Fibroblast of peridontal ligament (primary cell): ENCODE data around the gene EGR1.

Experiments used
- DNase-seq: peaks from one replicate; pipeline ENCODE4 v3.0.0-alpha.2; 2010; ENCODE audit errors: extremely low read depth

Gene EGR1

DNA sequence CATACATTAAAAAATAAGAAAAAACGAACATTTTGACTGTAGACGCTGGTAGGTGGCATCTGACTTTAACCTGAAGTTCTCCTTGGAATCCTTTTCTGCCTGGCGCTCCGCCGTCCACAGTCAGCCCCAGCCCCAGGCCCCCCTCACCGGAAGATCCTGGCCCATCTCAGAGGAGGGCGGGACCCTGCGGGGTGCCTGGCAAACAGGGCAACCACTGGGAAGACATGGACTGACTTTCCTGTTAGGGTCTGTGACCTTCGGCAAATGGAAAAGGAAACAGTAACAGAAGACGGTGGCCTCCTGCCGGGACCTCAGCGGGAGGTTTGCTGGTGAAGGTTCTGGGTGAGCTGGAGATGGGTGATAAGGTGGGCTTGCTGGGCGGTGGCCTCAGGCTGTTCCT lies 11.7 kb upstream of the EGR1 start:
- DNase-seq: no peak

DNA sequence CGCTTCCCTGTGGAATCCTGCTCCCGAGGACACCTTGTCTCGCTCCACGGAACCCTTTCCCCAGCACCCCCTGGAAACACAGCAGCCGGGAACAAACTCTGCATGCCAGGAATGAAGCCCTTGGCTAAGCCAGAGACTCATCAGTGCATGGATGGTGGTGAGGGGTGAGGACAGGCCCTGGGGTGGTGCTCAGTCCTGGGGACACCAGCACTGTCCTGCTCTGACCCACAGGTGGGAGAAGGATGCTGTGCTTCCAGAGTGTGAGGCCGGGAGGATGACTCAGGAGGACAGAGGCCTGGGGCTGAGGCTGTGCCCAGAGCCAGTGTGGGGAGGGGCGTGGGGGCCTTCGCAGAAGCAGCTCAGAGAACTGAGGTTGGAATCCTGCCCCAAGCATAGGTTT lies 11.2 kb upstream of the EGR1 start:
- DNase-seq: no peak

DNA sequence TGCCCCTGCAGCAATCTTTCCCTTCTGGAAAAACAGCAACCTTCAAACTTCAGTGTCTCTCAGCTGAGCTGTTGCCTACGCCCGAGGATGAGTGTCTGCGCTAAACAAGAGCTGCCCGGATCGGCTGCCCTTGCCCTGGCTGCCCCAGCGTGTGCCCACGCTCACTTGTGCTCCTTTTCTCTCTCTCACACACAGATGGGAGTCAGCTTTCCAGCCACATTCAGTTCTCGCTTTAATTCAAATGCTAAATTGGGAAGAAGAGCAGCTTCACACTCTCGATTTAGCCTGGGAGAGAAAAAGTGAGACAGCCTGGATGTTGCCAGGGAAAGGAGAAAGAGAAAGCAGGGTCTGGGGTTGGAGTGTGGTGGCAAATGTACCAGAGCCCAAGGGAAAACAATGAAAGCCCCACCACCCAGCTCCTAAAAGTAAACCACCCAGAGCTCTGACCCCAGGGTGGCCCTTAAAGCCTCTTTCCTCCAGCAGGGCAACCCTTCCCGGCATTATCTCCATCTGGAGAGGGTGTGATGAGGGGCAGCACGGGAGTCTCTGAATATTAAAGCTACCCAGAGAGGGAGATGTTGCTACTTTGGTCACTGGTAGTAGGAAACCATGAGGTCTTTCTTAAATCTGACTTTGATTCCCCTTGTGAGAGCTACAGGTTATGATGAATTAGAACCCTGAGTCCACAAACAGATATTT lies 9.9 kb upstream of the EGR1 start:
- no peak for DNase-seq

DNA sequence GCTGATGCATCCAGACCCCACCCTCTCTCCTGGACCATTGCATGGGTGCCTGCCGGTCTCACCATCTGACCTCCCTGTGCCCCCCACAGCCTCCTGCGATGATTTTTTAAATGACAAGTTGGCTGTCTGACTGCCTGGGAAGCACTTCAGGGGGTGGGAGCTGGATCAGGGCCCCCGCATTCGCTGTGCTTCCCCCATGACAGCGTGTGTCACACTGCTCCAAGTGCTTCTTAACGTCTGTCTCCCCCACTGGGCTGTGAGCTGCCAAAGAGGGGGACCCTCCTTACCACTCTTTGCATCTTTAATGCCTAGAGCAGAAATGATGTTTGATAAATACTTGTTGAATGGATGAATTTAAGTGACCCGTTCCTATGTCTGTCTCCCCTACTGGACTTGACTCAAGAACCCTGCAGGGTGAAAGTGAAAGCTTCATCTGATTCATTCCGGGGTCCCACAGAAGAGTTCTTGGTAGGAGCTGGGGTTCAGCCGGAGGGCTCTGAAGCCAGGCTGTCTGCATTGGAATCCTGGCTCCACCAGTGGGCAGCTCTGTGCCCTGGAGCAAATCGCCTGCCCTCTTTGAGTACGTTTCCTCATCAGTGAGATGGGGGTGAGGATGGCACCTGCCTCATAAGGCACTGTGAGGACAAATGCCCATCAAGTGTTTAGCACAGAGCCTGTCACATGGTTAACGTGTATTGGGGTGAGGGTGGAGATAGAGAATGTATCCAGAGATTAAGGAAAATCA lies 7.6 kb upstream of the EGR1 start:
- no peak for DNase-seq

DNA sequence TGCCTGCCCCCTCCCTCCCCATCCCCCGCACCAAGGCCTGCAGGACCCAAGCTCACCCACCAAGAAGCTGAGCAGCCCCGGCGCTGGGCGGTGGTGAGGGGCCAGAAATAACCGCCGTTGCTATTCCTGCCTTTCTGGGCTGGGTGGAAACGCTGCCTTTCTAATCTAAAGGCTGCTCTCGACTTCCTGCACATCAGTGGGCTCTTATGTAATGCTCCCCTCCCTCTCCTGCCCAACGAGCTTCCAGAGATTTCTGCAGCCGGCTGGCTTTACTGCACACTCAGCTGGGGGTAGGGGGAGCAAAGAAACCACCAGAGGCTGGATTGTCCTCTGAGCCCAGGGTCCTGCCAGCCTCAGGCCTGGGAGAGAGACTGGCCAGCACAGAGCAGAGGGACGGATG lies 6.9 kb upstream of the EGR1 start:
- DNase-seq: no peak

DNA sequence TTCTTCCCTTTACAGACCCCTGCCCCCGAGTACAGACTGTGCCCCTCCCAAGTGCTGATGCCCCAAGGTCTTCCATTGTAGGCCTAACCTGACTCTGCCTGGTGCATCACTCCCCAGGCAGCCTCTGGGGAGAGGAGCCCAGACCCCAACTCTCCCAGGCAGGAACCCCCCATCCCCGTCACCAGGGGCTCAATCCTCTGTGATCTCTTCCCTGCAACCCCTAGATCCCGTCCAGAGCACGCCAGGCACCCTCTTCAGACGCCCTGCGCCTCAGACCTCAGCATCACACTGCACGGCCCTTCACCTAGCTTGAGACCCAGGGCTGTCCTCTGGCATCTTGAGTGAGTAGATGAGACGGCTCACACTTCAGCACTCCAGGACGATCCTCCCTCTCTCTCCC lies 6.4 kb upstream of the EGR1 start:
- DNase-seq: no peak

DNA sequence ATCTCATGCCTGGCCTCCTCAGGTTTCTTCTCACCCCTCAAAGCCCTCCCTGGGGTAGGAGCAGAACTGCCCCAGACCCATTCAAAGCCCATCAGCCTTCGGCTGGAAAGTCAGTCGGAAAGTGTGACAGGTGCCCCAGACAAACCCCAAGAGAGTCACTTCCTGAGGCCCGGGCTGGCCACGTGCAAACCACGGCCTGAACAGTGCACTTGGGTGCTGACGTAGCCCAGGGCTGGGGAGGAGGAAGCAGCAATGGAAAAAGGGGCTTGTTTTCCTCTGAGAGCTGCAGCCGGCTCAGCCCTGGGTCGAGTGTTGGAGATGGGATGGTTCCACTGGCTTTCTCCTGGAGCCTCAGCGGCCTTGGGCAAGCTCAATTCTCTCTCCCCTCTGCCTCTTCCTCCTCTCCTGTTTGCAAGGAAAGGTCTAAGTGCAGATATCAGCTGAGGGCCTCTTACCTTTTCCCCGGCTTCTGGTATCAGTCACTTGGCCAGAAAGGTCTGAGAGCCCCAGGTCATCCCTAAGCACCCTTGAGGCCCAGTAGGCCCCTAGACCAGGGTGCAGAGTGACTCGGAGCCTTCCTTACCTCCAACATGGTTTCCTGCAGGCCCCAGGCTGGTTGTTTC lies 5.9 kb upstream of the EGR1 start:
- DNase-seq: no peak

DNA sequence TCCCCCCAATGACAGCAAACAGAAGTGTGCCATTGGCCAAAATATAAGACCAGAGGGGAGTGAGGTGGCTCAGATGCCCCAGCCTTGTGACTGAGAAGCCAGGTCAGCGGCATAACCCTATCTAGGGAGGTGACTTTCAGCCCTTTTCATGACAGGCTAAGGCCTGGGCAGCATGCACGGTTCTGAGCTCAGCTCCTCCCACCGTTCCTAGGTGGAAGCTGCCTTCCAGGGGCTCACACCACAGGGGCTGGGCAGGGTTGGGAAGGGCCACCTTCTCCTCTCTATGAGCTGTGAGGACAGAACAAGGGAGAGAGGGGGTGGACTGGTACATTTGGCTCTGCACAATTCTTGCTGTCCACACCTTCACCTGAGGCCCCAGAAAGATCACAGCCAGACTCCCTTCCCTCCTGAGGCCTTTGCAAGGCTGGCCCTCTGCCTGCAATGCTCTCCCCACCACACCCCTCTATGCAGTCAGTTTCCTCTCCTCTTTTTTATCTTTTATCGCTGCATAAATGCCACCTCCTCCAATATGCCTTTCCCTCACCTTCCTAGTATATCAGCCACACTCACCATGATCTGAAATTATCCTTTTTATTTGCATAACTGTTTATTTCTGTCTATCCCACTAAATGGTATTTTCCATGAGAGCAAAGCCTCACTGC lies 5.1 kb upstream of the EGR1 start:
- no peak for DNase-seq

DNA sequence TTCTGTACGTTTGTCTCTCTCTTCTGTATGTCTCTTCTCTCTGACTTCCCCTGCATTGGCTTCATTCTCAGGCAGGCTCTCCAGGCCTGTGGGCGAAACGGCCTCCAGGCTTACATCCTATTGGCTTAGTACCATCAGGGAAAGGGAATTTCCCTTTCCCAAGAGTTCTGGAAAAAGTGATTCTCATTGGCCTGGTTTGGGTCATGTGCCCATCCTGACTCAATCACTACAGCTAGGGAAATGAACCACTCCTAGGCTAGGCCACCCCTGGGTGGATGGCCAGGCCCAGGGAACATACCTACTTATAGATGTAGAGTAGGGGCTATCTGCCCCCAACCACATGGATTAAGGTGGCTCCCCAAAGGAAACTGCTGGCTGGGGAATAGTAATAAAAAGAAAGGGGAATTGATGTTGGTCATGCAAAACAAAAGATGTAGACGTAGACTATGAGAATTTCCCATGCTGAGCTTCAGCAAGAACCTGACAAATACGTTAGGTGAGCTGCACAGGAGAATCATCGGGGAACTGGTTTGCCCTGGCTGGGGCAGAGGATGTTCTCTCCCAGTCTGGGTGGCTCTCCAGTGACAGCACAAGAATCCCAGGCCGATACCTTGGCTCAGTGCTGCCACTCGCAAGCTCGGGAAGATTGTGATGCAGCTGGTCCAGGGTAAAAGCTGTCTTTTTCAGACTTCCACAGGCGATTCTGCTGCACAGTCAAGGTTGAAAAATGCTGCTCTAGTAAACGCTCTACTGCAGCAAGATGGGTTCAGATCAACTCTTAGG lies 3.7 kb upstream of the EGR1 start:
- DNase-seq: peak; percentile 89

DNA sequence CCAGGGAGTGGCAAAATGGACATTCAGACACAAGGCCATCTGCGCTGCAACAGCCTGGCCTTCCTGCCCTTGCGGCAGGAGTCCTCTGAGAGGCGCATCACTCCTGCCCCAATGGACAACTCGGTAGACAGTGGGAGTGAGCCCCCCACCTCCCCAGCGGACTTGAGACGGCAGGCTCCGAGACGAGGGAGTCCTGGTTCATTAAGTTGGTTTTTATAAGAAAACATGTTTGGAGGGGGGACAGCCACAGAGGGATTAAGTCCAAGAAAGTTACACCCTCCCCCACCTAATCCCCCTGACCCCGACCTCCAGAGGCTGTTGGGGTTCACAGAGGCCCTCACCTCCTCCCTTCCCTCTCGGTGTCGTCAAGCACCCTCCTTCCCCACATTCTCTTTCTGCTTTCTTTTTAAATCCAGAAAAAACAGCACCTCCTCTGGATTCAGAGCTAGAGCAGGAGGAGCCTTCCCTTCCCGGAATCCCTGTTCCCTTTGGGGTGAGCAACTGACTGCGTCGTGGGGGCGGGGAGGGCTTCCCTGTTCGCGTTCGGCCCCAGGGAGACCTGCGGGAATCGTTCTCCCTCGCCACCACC lies 1.8 kb upstream of the EGR1 start:
- DNase-seq: peak; percentile 87

DNA sequence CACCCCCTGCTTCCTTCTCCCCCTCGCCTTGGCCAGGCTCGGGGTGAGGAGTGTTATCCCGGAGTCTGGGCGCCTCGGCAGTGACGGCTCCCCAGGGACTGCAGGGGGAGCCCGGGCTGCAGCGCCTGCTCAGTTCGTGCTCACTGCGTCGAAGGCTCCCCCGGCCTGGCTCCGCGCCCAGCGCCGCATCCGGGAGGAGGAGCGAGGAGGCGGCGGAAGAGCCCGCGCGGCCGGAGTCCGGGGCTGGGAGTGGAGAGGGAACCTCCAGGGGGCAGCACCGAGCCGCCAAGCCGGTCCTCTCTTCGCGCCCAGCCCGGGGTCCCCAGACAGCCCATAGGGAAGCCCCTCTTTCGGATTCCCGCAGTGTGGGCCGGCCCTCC lies 1.3 kb upstream of the EGR1 start:
- peak; percentile 94 for DNase-seq

DNA sequence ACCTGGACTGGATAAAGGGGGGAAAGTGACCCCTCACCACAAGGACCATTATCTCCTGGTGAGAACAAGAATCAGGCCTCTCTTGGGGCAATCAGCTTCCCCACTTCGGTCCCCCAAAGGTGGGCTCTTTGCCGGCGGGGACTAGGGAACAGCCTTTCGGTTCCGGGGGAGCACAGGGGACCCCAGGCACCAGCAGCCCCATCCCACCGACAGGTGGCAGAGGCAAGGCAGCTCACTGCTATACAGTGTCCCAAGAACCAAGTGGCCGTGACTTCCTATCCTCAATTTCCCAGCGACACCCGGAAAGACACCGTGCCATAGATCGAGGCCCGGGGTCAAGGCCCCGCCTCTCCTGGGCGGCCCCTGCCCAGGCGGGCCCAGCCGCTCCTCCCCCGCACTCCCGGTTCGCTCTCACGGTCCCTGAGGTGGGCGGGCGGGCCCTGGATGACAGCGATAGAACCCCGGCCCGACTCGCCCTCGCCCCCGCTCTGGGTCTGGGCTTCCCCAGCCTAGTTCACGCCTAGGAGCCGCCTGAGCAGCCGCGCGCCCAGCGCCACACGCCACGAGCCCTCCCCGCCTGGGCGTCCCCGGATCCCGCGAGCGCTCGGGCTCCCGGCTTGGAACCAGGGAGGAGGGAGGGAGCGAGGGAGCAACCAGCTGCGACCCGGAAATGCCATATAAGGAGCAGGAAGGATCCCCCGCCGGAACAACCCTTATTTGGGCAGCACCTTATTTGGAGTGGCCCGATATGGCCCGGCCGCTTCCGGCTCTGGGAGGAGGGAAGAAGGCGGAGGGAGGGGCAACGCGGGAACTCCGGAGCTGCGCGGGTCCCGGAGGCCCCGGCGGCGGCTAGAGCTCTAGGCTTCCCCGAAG lies 655 bp upstream of the EGR1 start:
- DNase-seq: peak; percentile 99

DNA sequence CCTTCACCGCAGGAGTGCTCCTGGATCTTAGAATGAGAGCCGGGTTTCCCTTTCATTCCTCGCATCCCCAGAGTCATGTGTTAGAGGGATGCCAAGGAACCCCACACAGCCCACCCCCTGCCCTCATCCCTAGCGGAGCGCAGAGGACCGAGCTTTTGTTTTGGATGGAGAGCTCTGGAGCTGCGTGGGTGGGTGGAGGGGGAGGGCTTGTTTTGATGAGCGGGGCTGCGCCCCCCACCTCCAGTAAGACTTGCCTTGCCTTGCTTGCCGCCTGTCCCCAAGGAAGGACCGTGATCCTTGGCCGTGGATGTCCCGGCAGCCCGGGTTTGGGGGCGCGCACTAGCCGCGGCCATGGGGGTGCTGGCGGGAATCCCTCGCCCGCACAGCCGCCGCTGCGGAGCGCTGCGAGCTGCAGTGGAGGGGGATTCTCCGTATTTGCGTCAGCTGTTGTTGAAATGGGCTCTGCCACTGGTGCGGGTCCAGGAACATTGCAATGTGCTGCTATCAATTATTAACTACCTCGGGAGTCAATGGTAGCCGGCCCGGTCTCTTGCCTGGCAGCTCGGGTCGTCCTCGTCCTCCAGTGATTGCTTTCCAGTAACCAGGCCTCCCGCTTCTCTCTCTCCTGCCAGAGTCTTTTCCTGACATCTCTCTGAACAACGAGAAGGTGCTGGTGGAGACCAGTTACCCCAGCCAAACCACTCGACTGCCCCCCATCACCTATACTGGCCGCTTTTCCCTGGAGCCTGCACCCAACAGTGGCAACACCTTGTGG lies 1.0 kb downstream of the EGR1 start:
- peak; percentile 60 for DNase-seq

DNA sequence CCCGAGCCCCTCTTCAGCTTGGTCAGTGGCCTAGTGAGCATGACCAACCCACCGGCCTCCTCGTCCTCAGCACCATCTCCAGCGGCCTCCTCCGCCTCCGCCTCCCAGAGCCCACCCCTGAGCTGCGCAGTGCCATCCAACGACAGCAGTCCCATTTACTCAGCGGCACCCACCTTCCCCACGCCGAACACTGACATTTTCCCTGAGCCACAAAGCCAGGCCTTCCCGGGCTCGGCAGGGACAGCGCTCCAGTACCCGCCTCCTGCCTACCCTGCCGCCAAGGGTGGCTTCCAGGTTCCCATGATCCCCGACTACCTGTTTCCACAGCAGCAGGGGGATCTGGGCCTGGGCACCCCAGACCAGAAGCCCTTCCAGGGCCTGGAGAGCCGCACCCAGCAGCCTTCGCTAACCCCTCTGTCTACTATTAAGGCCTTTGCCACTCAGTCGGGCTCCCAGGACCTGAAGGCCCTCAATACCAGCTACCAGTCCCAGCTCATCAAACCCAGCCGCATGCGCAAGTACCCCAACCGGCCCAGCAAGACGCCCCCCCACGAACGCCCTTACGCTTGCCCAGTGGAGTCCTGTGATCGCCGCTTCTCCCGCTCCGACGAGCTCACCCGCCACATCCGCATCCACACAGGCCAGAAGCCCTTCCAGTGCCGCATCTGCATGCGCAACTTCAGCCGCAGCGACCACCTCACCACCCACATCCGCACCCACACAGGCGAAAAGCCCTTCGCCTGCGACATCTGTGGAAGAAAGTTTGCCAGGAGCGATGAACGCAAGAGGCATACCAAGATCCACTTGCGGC lies 1.8 kb downstream of the EGR1 start:
- peak; percentile 61 for DNase-seq

DNA sequence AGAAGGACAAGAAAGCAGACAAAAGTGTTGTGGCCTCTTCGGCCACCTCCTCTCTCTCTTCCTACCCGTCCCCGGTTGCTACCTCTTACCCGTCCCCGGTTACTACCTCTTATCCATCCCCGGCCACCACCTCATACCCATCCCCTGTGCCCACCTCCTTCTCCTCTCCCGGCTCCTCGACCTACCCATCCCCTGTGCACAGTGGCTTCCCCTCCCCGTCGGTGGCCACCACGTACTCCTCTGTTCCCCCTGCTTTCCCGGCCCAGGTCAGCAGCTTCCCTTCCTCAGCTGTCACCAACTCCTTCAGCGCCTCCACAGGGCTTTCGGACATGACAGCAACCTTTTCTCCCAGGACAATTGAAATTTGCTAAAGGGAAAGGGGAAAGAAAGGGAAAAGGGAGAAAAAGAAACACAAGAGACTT lies 2.4 kb downstream of the EGR1 start:
- no peak for DNase-seq

DNA sequence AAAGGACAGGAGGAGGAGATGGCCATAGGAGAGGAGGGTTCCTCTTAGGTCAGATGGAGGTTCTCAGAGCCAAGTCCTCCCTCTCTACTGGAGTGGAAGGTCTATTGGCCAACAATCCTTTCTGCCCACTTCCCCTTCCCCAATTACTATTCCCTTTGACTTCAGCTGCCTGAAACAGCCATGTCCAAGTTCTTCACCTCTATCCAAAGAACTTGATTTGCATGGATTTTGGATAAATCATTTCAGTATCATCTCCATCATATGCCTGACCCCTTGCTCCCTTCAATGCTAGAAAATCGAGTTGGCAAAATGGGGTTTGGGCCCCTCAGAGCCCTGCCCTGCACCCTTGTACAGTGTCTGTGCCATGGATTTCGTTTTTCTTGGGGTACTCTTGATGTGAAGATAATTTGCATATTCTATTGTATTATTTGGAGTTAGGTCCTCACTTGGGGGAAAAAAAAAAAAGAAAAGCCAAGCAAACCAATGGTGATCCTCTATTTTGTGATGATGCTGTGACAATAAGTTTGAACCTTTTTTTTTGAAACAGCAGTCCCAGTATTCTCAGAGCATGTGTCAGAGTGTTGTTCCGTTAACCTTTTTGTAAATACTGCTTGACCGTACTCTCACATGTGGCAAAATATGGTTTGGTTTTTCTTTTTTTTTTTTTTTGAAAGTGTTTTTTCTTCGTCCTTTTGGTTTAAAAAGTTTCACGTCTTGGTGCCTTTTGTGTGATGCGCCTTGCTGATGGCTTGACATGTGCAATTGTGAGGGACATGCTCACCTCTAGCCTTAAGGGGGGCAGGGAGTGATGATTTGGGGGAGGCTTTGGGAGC lies 3.1 kb downstream of the EGR1 start:
- peak; percentile 80 for DNase-seq

DNA sequence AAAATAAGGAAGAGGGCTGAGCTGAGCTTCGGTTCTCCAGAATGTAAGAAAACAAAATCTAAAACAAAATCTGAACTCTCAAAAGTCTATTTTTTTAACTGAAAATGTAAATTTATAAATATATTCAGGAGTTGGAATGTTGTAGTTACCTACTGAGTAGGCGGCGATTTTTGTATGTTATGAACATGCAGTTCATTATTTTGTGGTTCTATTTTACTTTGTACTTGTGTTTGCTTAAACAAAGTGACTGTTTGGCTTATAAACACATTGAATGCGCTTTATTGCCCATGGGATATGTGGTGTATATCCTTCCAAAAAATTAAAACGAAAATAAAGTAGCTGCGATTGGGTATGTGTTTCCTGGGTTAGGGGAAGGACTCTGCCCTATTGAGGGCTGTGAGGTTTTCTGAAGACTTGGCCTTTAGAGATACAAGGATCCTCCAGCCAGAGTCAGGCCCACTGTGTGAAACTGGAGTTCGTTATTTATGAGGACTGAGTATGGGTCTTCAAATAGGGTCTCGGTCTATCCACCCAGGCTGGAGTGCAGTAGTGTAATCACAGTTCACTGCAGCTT lies 3.8 kb downstream of the EGR1 start:
- peak; percentile 86 for DNase-seq
